HG03460 (cell line): ENCODE measurements around the gene CTSC.
"Not testable (repeated sequence)": the region's sequence is repeated elsewhere in the genome, so short reads cannot be mapped to it uniquely, and the experiment has no call there.

ENCODE experiments used
- ATAC-seq: cut with Tn5 transposase; IDR thresholded peaks from one replicate; pipeline ENCODE4 v1.9.1; 2021; ENCODE audit not compliant: unreplicated experiment

The CTSC gene

DNA sequence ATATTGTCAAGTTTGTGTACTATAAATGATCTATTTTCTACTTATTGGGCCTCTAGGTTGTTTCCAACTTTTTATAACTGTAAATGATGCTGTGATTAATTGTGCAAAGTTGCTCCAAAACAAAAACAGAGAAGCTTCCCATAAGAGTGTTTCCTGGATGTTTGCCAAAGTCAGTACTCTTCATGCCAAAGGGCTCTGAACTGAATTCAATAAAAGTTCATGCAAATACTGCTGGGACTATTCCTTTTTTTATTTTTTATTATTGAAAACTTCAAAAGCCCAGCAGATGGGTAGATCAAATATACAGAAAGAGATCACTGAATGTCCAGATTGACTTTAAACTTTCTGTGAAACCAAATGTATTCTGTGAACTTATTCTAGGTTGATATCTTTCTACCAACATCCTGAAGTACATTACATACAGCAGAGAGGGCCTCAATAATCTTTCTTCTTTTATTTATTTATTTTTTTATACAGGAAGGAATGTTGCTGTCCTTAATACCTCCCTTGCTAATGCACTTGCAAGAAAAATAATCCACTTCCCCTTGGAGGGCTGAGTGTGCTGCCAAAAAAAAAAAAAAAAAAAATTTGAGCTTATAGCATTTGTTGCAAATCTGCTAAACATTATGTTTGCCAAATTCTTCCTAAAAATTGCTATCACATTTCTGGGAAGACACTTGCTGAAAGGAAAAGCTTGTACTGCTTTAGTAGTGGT lies 53.0 kb downstream of the CTSC start:
- ATAC-seq, result no peak

DNA sequence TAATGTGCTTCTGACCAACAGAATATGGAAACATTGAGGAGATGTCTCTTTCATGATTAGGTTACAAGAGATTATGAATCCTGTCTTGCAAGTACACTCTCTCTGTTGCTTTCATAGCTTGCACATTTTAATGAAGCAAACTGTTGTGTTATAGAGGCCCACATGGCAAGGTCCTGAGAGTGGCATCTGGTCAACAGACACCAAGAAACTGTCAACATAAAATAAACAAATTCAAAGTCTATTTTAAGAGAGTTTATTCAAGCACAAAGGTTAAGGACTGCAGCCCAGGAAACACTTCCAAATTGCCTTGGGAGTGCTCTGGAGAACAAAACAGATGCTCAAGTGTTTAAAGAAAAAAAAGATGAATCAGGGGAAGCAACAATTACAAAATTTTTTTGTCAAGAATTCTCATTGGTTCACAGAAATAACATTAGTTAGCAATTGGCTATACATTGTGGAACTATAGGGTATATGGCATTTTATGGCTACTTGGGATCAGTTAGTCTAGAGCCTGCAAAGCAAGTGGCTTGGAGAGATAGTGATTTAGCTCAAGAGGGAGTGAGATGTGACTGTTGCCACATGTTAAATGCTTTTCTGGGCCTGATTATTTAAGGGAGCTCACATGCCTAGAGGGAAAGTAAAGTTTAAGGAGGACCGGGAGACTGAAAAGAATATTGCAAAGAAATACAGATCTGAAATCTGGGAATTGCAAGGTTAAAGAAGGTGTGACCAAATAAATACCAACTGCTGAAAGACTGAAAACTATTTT lies 54.6 kb downstream of the CTSC start:
- ATAC-seq, result no peak

DNA sequence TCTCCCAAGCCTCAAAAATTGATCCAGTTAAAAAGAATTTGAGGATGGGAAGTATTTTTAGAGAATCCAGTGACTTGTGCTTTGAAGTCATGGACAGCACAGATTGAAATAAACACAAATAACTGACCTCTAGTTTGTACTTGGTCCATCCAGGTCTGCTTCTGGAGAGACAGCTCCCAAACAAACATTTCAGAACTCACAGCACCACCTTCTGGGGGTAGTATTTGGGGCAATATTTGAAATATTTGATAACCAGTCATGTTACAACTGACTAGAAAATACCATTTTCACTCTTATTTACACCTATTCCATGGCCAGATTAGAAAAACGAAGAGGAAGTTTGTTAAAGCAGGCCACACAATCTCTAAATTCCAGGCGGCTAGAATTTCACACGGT lies 56.2 kb downstream of the CTSC start:
- no peak for ATAC-seq

DNA sequence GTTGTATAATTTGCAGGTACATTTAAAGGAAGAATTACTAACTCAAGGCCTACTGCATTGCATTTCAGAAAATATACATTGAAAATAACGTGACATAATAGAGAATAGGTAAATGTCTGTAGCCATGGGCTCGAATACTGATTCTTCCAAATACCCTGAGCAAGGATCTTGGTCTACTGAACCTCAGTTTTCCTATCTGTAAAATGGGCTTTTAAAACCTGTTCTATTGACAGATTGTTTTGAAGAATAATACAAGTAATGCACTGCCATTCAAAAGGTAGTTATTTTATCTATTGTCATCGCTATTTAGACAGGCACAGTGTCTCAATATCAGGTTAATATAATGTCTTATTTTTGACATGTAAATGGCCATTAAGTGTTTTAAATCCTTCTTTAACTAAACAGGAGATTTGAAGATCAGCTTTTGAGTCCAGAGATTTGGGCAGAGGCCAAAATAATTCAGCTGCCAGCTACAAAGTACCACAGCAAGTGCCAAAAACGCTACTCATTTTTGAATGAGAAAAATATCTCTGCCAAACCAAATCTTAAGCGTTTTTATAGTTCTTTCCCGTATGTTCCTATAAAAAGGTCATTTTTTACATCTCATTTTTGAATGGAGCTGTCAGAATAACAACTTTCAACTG lies 56.7 kb downstream of the CTSC start:
- ATAC-seq, result no peak

DNA sequence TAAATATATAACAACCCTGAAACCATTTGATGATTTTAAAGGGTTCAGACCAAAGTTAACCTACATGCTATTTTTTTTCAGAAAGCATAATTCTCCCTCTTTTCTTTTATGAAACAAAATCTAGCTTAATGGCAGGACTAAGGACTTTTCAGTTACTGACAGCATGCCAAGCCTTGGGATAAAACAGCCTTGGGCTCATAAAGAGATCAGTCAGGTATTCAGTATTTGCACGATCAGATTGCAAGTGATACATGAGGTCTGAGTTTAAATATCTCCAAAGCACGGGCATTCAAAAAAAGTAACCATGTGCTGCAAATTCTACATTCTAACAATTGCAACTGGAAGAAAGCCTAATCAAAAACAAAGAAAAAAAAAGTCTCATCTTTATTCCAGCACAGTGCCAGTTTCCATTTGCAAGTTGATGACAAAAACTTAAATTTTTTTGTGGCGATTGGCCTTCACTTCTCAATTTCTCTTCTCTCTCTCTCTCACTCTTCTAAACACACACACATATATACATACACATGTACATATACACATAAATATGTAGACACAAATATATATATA lies 60.1 kb downstream of the CTSC start:
- no peak for ATAC-seq

DNA sequence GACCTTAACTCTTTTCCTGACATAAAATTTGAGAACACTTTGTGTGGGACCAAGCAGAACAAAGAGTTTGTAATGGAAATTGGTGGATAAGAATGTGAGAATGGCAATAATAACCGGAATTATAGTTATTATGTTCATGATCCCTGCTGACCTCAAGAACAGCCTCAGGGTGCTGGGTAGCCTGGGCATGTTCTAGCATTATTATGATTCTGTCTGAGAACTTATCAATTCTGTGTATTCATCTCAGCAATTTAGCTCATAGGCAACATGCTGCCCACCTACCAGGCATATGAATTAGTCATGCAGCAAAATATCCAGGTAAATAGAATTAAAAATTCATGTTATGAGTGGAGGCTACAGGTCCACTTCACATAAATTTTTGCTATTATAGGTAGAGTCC lies 61.9 kb downstream of the CTSC start:
- no peak for ATAC-seq

DNA sequence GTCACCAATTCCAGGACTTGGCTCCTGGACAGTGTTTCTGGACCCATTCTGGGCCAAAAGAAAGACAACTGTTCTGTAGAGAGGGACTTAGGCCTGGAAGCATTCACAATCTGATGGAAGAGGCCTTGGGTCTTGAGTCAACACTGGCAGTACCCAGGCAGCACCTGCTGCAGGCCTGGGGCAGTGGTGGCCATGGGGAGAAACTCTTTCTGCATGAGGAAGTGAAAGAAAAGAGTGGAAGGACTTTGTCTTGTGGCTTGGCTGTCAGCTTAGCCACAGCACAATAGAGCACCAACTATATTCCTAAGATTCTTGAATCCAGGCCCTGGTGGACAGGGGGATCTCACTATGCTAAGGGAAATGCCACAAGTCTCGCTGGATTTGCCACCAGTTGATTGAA lies 70.6 kb downstream of the CTSC start:
- peak; percentile 65 for ATAC-seq

DNA sequence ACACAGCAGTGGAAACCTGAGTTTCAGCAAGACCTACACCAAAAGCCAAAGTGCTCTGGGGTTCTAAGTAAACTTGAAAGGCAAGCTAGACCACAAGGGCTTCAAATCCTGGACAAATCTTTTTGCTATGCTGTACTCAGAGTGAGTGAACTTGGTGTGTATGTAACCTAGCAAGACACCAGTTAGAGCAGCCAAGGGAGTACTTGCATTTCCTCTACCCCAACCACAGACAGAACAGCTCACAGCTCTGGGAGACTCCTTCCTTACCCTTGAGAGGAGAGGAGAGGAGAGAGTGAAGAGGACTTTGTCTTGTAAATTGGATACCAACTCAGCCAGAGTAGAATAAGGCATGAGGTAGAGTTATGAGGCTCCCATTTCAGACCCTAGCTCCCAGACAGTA lies 71.4 kb downstream of the CTSC start:
- no peak for ATAC-seq

DNA sequence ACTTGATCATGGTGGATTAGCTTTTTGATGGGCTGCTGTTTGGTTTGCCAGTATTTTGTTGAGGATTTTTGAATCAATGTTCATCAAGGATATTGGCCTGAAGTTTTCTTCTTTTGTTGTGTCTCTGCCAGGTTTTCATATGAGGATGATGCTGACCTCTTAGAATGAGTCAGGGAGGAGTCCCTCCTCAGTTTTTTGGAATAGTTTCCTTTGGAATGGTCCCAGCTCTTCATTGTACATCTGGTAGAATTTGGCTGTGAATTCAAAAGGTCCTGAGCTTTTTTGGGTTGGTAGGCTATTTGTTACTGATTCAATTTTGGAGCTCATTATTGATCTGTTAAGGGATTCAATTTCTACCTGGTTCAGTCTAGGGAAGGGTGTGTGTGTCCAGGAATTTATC lies 78.1 kb downstream of the CTSC start:
- no peak for ATAC-seq

DNA sequence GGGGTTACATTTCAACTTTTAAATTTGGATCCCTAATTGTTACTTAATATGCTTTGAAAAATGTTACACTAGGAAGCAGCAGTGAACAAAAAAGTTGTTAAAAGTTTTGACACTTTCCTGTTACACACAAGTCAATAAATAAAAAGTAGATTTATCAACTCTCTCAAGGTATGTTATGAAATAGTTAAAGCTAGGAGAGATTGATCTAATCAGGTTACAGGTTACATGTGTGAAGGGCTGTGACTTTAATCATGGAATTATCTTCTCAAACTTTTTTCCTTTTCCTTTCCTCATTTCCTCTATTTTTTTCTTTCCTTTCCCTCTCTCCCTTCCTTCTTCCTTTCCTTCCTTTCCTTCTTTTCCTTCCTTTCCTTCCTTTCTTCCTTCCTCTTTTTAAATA lies 85.3 kb downstream of the CTSC start:
- no peak for ATAC-seq

DNA sequence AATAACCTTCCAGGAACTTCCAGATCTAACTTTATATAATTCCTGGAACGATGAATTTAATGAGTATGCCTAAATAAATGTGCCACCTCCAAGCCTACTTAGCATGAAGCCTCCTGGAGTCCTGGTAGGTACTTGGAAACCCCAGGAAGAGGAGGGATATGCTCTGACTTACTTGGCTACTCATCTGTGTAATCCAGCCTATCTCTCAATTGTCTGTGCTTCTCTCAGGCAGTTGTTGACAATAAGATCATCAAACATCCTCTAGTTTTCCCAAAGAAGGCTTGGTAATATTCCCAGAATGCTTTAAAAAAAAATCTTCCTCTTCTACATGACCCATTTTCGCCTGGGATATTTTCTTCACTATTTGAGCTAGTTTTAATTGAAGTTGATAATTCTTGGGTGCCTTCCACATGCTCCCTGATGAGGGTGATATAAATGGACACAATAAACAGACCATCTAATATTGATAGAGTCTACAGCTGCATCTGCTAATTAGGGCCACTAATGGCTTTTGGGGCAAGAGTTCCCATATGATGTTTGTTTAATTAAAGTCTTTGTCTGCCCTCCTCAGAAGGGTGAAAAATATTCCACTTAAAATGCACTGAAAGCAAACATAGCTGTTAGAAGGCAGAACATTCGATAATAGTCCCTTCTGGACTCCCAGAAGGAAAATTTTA lies 86.8 kb downstream of the CTSC start:
- ATAC-seq, result no peak

DNA sequence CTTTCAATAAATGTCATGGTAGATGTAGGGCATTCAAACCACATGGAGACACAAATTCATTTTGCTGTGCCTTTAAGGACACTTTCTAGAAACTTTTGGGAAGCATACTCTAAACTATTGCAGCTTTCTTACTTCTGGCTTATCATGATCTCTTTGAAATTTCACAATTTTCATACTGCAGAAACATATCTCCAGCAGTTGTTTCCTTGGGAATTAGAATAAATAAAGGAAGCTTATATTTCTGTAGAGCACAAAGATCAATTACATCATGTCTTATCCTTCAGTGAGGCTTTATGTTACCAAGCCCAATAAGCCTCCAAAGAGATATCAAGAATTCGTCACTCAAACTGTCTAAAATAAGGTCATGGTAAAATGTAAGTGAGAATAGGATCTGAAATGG lies 87.8 kb downstream of the CTSC start:
- ATAC-seq, result no peak

DNA sequence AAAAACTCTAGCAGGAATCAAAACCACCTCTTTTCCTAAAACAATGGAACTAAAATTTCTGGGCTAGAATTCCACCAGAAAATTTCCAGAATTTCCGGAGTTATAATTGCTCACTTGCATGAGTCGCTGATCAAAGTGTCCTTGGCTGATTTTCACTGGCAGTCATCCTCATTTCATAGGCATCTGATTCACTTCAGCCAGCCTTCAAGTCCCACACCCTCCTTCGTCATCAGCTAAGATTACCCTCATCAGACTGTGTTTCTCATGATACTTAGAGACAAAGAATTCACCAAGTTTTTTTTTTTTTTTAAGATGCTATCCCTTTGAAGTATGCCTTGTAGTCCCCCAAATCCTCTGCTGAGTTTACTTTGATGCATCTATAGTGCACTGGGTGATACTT lies 90.8 kb downstream of the CTSC start:
- ATAC-seq, result no peak

DNA sequence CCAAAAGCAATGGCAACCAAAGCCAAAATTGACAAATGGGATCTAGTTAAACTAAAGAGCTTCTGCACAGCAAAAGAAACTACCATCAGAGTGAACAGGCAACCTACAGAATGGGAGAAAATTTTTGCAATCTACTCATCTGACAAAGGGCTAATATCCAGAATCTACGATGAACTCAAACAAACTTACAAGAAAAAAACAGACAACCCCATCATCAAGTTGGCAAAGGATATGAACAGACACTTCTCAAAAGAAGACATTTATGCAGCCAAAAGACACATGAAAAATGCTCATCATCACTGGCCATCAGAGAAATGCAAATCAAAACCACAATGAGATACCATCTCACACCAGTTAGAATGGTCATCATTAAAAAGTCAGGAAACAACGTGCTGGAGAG lies 92.0 kb downstream of the CTSC start:
- not testable (repeated sequence) for ATAC-seq
